Left lung (tissue), 10 donors: ENCODE results near the gene RIMBP3C. TPM values are rescaled to one million over a fixed set of nuclear protein-coding genes. Genes with fewer than 3 reads are reported as not detected.

ENCODE experiments used
- ATAC-seq: fragments of 200-7000 bp; cut with Tn5 transposase; one replicate; pipeline ENCODE4 v1.9.1; 2020; ENCODE audit warnings: moderate library complexity
- DNase-seq, 4 donors: peaks; one replicate each; pipeline ENCODE4 v3.0.0-alpha.2; 2013 to 2020
- H3K27ac ChIP-seq, 2 donors: fragments of 200-600 bp; sonication (generic) in 1 of 2; one replicate each; pipeline versions ENCODE4 v1.5.0 to v1.8.0; 2020 to 2021
- H3K27me3 ChIP-seq, 2 donors: fragments of 200-600 bp; sonication (generic) in 1 of 2; one replicate each; pipeline versions ENCODE4 v1.5.0 to v1.8.0; 2020 to 2021
- H3K36me3 ChIP-seq, 2 donors: fragments of 200-600 bp; sonication (generic) in 1 of 2; one replicate each; pipeline versions ENCODE4 v1.5.0 to v1.8.0; 2020 to 2021
- H3K4me1 ChIP-seq, 2 donors: fragments of 200-600 bp; one replicate each; pipeline ENCODE4 v1.8.0; 2021
- H3K4me3 ChIP-seq, 2 donors: fragments of 200-600 bp; sonication (generic) in 1 of 2; one replicate each; pipeline versions ENCODE4 v1.5.0 to v1.8.0; 2020 to 2021; ENCODE audit warnings: mild to moderate bottlenecking in 1 of 2
- H3K9me3 ChIP-seq, 2 donors: fragments of 200-600 bp; sonication (generic) in 1 of 2; one replicate each; pipeline versions ENCODE4 v1.5.0 to v1.8.0; 2020 to 2021
- intact Hi-C, 2 donors: fragments of 100-400 bp; cut with DNase I; formaldehyde crosslinking; loops; one replicate each; pipeline versions ENCODE4 v1.11.2 to v1.14.2; 2022
- polyA plus RNA-seq, 6 donors: library from polyadenylated mRNA; unstranded; fragments of 120-200 nt; gene quantifications; one replicate each; pipeline ENCODE4 v1.2.1, GENCODE V29; 2013; ENCODE audit not compliant: insufficient read length in 6 of 6
- total RNA-seq, 2 donors: library from RNA; stranded (reverse); fragmentation: NEBNext Ultra II Directional; extraction: Animal tissue kit (Norgen Biotek cat#: 25700); gene quantifications; one replicate each; pipeline ENCODE4 v1.2.1, GENCODE V29; 2021
- TF ChIP-seq, protein P1 (sequence below), 2 donors: fragments of 200-600 bp; sonication (generic) in 1 of 2; IDR thresholded peaks; one replicate each; pipeline versions ENCODE4 v1.5.0 to v1.8.0; 2021; ENCODE audit warnings: antibody characterized with exemption in 2 of 2
- donor health status: DM: no; HTN: yes; CAD: no.
- donor health status: DM: no; HTN: no; CAD: no.

The RIMBP3C gene
- total and polyA plus RNA-seq, 8 donors: 0.11 to 0.31 (median 0.17) TPM; not detected in 1

DNA sequence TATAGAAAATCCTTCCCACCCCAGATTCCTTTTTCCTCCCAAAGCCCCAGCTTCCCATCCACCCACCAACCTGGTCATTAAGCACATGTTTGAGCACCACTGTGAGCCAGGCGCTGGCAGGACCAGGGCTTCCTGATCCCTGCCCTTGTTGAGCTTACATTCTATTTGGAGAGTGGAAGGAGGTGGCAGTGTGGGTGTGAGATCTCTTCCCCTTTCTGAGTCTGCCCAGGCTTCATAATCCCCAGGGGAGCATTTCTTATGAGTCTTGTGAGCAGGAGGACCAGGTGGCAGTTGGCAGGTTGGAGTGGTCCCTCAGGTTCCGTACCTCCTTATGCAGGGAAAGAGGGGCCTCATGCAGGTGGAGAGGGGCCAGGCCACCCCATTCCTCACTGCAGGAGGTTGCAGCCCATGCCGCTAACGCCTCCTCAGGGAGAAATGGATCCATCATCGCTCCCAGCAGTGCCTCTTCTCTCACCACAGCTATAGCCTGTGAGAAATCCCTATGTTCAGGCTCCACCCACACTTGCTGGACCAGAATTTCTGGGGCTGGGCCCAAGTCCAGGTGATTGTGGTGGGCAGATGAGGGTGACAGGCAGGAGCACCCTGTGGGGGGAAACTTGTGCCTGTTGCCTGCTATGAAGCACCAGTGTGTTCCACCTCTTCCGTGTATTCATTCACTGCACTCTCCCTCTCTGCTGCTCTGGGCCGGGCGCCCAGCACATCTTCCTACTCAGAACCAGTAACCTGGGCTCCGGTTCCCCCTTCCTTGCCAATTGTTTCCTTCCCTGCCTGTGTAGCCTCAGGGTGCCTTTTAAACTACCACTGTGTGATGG, 39.8 kb upstream of the RIMBP3C start:
- H3K27me3 ChIP-seq: no peaks in the 10 kb centered on the region
- peak overlapping the region in 1 of 2 donors; percentile 8 for H3K27ac ChIP-seq
- H3K36me3 ChIP-seq: peaks cover 0 to 38% of the 10 kb centered on the region in 2 donors
- intact Hi-C loops: no loop called here
- DNase-seq (no peak), ATAC-seq (peak; percentile 4)
- TF ChIP-seq, protein P1, sequence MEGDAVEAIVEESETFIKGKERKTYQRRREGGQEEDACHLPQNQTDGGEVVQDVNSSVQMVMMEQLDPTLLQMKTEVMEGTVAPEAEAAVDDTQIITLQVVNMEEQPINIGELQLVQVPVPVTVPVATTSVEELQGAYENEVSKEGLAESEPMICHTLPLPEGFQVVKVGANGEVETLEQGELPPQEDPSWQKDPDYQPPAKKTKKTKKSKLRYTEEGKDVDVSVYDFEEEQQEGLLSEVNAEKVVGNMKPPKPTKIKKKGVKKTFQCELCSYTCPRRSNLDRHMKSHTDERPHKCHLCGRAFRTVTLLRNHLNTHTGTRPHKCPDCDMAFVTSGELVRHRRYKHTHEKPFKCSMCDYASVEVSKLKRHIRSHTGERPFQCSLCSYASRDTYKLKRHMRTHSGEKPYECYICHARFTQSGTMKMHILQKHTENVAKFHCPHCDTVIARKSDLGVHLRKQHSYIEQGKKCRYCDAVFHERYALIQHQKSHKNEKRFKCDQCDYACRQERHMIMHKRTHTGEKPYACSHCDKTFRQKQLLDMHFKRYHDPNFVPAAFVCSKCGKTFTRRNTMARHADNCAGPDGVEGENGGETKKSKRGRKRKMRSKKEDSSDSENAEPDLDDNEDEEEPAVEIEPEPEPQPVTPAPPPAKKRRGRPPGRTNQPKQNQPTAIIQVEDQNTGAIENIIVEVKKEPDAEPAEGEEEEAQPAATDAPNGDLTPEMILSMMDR (IDR thresholded peaks at IDR 0.05): no peak
- no peaks in the 10 kb centered on the region for H3K9me3 ChIP-seq
- peaks cover 14 to 61% of the 10 kb centered on the region in 2 donors for H3K4me1 ChIP-seq
- no peak overlapping the region for H3K4me3 ChIP-seq

DNA sequence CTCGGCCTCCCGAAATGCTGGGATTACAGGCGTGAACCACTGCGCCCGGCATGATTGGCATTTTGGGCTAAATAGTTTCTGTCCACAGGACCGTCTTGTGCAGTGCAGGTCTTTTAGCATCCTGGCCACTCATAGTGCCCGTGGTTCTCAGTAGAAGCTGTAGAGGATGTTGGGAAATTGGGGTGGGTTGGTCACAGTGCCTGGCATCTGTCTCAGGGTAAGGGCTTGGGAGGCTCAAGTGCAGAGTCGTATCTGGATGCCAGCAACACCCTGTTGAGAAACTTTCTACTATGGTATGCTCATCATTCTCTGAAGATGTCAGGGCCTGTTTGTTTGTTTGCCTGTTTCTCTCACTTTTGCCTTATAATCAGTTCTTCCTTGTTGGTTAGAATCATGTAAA, 38.1 kb upstream of the RIMBP3C start:
- H3K9me3 ChIP-seq: no peaks in the 10 kb centered on the region
- H3K4me3 ChIP-seq: no peak overlapping the region
- H3K27ac ChIP-seq: no peak overlapping the region
- peaks cover 14 to 72% of the 10 kb centered on the region in 2 donors for H3K4me1 ChIP-seq
- intact Hi-C loops: no loop called here
- no peak for DNase-seq
- TF ChIP-seq, protein P1 (IDR thresholded peaks at IDR 0.05): no peak
- no peak for ATAC-seq
- peaks cover 0 to 22% of the 10 kb centered on the region in 2 donors for H3K36me3 ChIP-seq
- no peaks in the 10 kb centered on the region for H3K27me3 ChIP-seq

DNA sequence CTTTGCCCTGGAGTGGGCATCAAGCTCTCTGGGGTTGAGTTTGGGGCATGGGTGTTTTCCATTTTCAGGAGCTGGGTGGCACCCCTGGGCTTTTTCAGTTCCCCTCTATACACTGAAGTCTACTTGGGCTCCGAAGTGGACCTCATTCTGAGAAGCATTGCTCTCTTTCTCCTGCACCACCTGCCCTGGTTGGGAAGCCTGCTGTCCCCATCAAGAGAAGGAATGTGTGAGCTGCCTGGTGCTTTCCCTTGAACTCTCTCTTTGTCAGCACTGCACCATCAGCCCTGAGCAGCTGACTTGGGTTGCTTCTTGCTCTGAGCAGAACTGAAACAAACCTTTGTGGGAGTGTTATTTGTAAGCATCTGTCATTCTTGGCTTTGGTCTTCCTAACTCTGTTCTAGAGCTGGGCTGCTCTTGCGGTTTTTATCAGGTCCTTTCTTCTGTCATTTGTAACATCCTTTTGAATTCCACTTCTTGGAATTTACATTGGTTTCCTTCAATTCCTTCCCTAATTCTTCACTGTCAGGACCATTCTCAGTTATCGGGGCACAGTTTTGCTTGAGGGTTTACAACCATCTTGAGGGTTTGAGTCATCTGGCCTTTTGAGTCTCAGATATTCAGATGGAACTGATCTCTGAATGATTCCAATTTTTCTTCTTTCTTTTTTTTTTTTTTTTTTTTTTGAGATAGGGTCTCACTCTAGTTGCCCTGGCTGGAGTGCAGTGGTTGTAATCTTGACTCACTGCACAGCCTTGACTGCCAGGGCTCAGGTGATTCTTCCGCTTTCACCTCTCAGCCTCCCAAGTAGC, 36.7 kb upstream of the RIMBP3C start:
- ATAC-seq: peak; percentile 16
- peaks cover 14 to 78% of the 10 kb centered on the region in 2 donors for H3K4me1 ChIP-seq

DNA sequence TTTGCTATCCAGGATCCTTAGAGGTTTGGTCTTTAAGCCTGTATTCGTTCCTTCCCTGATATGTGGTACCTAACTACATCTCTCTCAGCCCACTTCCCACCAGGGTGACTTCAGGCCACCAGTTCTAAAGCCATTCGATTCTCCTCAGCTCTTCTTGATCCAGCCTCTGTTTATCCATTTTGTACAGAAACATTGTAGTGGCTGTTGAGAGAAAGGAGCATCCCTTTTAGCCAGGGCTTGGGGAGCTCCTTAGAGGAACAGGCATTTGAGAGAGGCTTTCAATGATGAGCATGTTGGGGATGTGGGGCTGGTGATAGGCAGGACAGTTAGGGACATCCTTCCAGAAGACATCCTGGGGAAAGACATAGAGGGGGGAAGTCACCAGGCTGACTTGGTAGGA, 34.1 kb upstream of the RIMBP3C start:
- Histone ChIP-seq H3K9me3 (no peaks in the 10 kb centered on the region), H3K27ac (no peak overlapping the region), H3K36me3 (peaks cover 0 to 4% of the 10 kb centered on the region in 2 donors), H3K4me3 (no peak overlapping the region), H3K27me3 (no peaks in the 10 kb centered on the region), H3K4me1 (peaks cover 8 to 70% of the 10 kb centered on the region in 2 donors)
- TF ChIP-seq, protein P1 (IDR thresholded peaks at IDR 0.05): no peak
- DNase-seq (no peak), ATAC-seq (no peak)
- intact Hi-C loops: no loop called here

More for the DNA sequence above, 36.7 kb upstream of the RIMBP3C start:
- intact Hi-C loops: no loop called here
- Histone ChIP-seq H3K36me3 (peaks cover 0 to 8% of the 10 kb centered on the region in 2 donors), H3K4me3 (no peak overlapping the region), H3K9me3 (no peaks in the 10 kb centered on the region), H3K27ac (peak overlapping the region in 1 of 2 donors; percentile 4), H3K27me3 (no peaks in the 10 kb centered on the region)
- no peak for DNase-seq
- TF ChIP-seq, protein P1 (IDR thresholded peaks at IDR 0.05): no peak
